ENCODE data around the gene SH3PXD2A.

GRCh38 chr10:103626178-103626577 lies 229.2 kb downstream of the SH3PXD2A start:
- TF ChIP-seq, protein P1, sequence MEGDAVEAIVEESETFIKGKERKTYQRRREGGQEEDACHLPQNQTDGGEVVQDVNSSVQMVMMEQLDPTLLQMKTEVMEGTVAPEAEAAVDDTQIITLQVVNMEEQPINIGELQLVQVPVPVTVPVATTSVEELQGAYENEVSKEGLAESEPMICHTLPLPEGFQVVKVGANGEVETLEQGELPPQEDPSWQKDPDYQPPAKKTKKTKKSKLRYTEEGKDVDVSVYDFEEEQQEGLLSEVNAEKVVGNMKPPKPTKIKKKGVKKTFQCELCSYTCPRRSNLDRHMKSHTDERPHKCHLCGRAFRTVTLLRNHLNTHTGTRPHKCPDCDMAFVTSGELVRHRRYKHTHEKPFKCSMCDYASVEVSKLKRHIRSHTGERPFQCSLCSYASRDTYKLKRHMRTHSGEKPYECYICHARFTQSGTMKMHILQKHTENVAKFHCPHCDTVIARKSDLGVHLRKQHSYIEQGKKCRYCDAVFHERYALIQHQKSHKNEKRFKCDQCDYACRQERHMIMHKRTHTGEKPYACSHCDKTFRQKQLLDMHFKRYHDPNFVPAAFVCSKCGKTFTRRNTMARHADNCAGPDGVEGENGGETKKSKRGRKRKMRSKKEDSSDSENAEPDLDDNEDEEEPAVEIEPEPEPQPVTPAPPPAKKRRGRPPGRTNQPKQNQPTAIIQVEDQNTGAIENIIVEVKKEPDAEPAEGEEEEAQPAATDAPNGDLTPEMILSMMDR (IDR thresholded peaks at IDR 0.05), result no peak
- TF ChIP-seq POLR2A (IDR thresholded peaks at IDR 0.05) (no peak), POLR2AphosphoS5 (IDR thresholded peaks at IDR 0.05; ENCODE audit: insufficient read depth in 1 of 2, low read depth in 1 of 2) (no peak)
